Measurements from ENCODE around the gene SCG3.

Gene SCG3

GRCh38 chr15:51680321-51680720, 982 bp upstream of the SCG3 start:
- DNase-seq = no peak

GRCh38 chr15:51687565-51687964, 6.3 kb downstream of the SCG3 start:
- DNase-seq = no peak

- DNase-seq = no peak
Observed at GRCh38 chr15:51688863-51689262, 7.6 kb downstream of the SCG3 start.

GRCh38 chr15:51692154-51692553, 10.9 kb downstream of the SCG3 start:
- no peak for DNase-seq

GRCh38 chr15:51696566-51696965, 15.3 kb downstream of the SCG3 start:
- DNase-seq = no peak

GRCh38 chr15:51697163-51697562, 15.9 kb downstream of the SCG3 start:
- DNase-seq = no peak

- DNase-seq = no peak
Observed at GRCh38 chr15:51699373-51699772, 18.1 kb downstream of the SCG3 start.

GRCh38 chr15:51702710-51703109, 21.4 kb downstream of the SCG3 start:
- no peak for DNase-seq

- no peak for DNase-seq
Observed at GRCh38 chr15:51706291-51706690, 25.0 kb downstream of the SCG3 start.

GRCh38 chr15:51706926-51707608, 25.8 kb downstream of the SCG3 start:
- DNase-seq = no peak

GRCh38 chr15:51708013-51708412, 26.7 kb downstream of the SCG3 start:
- DNase-seq = no peak

GRCh38 chr15:51709031-51709430, 27.7 kb downstream of the SCG3 start:
- no peak for DNase-seq

GRCh38 chr15:51714162-51714561, 32.9 kb downstream of the SCG3 start:
- DNase-seq = no peak

- no peak for DNase-seq
Observed at GRCh38 chr15:51714911-51715310, 33.6 kb downstream of the SCG3 start.

- no peak for DNase-seq
Observed at GRCh38 chr15:51718219-51718618, 36.9 kb downstream of the SCG3 start.

GRCh38 chr15:51718746-51719145, 37.4 kb downstream of the SCG3 start:
- no peak for DNase-seq

- DNase-seq = no peak
Observed at GRCh38 chr15:51720201-51720995, 39.1 kb downstream of the SCG3 start.

GRCh38 chr15:51721199-51721960, 40.1 kb downstream of the SCG3 start:
- DNase-seq = no peak

GRCh38 chr15:51724199-51724598, 42.9 kb downstream of the SCG3 start:
- DNase-seq = no peak

- no peak for DNase-seq
Observed at GRCh38 chr15:51724673-51725072, 43.4 kb downstream of the SCG3 start.

- no peak for DNase-seq
Observed at GRCh38 chr15:51726302-51727073, 45.2 kb downstream of the SCG3 start.

GRCh38 chr15:51727141-51727897, 46.0 kb downstream of the SCG3 start:
- DNase-seq = no peak

Data from stimulated activated CD4-positive, alpha-beta T cell treated with anti-CD3 and anti-CD28 coated beads, Interleukin-4, amount 100 ng/mL, for 1 hour (primary cell).